HG02798 (cell line): ENCODE measurements around the gene TLK1.
"Not testable (repeated sequence)": the region's sequence is repeated elsewhere in the genome, so short reads cannot be mapped to it uniquely, and the experiment has no call there.

Source experiments
- ATAC-seq: cut with Tn5 transposase; IDR thresholded peaks from one replicate; pipeline ENCODE4 v1.9.1; 2021; ENCODE audit warnings: mild to moderate bottlenecking; ENCODE audit not compliant: unreplicated experiment, poor library complexity

TLK1 gene

DNA sequence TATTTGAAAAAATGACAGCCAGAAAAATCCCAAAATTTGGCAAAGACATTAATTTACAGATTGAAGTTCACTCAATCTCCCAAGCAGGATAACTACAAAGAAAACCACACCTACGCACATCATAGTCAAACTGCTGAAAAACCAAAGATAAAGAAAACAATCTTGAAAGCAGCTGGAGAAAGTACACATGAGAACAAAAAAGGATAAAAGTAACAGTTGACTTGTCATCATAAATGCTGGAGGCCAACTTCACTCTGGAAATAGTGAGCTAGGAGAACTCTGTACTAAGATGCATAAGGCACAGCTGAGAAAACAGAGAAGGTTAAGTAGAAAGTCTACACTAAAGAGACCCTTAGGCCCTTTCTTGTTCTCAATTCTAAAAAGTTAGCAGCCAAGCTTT, 73.1 kb downstream of the TLK1 start:
- ATAC-seq = no peak

DNA sequence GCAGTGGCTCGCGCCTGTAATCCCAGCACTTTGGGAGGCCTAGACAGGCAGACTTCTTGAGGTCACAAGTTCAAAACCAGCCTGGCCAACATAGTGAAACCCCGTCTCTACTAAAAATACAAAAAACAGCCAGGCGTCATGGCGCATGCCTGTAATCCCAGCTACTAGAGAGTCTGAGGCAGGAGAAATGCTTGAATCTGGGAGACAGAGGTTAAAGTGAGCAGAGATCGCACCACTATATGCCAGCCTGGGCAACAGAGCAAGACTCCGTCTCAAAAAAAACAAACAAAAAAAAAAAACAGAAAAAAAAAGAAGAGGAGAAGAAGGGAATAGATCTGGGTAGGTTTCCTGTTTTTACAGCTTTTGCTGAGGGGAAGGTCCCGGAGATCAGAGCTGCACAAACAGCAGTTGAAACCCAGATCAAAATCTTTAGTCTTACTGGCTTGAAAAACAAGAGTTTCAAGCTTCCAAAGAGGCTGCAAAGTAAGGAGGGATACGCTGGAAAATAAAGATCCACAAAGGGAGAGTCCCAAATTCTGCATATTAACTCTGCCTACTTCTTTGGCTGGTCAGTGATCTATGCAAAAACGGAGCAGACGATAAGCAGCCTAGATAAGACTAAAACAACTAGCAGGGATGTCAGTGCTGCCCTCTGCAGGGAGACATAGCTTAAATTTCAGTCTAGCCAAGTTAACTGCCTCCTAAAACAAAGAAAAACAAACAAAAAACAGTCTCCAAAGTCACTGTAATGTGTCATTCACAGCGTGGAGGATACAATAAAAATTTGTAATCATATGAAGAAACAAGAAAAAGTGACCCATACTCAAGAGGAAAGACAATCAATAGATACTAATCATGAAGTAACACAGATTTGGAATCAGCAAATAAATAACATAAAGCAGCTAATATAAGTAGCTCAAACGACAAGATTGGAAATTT, 74.1 kb downstream of the TLK1 start:
- ATAC-seq = no peak

DNA sequence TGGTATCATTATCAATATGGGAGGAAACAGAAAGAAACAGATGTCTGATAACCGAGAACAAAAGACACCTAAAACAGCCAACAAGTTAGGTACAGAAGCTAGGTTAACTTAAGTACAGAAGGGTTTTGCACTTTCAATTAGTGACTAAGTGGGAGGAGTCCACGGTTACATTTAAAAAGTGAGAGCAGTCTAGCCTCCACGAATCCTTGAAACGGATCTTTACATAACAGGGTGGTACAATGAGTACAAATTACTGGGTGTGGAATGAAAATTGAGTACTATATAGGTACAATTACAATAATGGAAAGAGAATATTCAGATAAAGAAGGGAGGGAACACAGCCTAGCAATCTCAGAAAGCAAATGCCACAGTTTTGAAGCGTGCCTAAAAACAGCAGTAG, 76.6 kb downstream of the TLK1 start:
- no peak for ATAC-seq

DNA sequence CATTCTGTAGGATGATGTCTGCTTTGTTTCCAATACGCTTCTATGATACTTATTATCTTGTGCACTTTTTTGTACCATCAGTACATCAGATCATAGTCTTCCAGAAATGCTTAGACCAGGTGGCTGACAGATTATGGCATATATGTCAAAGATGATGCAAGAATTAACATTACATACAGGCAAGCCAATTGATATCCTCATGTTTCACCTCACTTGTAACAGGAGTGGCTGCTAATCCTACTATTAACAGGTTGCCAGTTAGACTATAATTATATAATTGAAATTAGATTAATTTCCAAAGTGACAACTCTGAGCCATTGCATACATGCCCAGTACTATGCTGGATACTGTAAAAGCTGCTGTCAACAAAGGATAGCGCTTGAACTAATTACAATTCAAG, 77.2 kb downstream of the TLK1 start:
- no peak for ATAC-seq

DNA sequence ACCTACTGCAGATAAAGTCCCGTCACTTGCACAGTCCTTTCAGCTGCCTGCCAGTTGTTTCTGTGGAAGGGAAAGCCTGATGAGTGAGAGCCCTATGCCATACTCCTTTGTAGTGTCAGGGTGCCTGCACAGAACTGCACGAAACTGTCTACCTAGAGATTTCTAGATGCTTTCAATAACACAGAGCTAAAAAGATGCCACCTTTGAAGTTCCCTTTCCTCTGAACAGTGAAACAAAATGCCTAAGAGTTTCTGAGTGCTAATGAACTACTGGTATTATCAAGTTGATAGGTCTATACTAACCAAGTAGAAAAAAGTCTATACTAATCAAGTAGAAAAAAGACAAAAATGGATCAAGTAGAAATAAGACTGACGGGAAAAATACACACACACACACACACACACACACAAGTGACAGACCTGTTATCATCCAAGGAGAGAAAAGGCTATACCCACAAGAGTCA, 79.0 kb downstream of the TLK1 start:
- no peak for ATAC-seq

DNA sequence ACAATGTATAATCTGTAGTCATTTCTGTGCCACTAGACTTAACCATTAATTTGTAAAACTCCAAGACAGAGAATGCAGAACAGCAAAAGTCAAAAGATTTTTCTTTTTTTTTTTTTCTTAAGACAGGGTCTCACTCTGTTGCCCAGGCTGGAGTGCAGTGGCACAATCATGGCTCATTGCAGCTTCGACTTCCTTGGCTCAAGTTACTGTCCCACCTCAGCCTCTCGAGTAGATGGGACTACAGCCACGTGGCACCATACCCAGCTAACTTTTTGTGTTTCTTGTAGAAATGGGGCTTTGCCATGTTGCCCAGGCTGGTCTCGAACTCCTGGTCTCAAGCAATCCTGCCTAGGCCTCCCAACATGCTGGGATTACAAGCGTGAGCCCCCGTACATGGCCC, 80.1 kb downstream of the TLK1 start:
- ATAC-seq = no peak

DNA sequence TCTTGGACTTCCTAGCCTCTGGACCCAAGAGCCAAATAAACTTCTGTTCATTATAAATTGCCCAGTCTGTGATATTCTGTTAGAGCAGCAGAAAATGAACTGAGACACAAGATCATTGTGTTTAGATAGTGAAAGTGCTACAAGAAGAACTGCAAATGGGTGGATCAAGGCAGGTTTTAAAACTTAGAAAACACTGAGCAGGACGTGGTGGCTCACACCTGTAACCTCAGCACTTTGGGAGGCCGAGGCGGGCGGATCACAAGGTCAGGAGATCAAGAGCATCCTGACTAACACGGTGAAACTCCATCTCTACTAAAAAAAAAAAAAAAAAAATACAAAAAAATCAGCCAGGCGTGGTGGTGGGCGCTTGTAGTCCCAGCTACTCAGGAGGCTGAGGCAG, 84.3 kb downstream of the TLK1 start:
- ATAC-seq = not testable (repeated sequence)

DNA sequence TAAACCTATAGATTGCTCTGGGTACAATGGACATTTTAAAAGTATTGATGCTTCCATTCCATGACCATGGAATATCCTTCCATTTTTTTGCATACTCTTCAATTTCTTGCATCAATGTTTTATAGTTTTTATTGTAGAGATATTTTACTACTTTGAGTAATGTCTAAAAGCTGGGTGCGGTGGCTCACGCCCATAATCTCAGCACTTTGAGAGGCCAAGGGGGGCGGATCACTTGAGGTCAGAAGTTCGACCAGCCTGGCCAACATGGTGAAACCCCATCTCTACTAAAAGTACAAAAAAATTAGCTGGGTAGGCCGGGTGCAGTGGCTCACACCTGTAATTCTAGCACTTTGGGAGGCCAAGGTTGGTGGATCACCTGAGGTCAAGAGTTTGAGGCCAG, 88.5 kb downstream of the TLK1 start:
- no peak for ATAC-seq

DNA sequence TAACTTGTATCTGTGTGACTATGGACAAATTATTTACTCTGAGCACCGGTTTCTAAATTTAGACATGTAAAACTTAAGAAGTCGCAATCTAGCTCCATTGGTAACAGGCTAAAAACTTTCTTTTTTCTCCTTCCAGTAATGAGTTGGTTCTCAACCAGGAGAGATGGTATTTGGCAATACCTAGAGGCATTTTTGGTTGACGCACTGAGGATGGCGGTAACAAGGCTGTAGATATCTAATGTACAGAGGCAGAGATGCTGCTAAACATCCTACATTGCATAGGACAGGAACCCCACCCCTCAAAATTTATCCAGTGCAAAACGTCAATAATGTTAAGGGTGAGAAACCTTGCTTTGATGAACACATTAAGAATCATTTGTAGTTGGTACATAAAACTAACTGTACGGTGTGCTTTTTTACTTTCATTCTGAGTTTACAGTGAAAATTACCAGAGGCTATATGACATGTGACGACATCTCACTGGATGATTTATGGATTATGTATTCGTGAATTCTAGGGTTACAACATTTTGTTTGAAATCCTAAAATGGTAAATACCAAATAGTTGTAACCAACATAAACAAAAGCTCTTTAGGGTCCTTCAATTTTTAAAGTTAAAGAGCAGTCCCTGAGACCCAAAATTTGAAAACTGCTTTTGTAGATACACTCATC, 91.3 kb downstream of the TLK1 start:
- no peak for ATAC-seq

DNA sequence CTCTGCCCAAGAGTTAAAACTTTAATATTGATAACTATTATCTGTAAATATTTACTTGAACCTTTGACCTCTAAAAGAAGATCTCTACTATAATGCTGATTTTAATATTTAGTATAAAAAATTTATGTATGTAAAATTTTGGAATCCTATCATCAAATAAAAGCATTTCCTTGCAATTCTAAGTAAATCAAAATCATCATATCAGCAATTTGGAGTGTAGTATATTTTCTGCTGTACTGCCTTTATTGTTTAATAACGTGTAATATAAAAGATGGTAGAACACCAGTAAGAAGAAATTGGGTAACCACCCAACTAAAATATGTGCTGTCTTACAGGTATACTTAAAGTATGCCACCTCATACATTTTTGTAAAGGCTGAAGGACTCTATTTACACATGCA, 94.6 kb downstream of the TLK1 start:
- ATAC-seq = no peak

DNA sequence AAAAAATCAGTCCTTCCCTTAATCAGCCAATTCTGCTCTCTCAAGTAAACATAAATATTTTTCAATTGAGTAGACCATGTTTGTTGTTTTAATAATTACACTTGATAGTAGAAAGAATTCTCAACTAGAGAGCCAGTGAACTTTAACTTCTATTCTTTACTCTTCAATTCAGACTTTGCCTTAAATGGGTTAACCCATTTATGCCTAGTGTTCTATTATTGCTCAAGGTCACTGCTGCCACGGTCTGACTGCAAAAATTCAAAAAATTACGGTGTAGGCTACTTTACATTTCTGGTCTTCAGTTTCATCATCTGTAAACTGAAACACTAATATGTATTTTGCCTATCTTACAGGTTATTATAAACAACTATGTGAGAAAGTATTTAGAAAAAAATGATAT, 103.1 kb downstream of the TLK1 start:
- ATAC-seq = no peak

DNA sequence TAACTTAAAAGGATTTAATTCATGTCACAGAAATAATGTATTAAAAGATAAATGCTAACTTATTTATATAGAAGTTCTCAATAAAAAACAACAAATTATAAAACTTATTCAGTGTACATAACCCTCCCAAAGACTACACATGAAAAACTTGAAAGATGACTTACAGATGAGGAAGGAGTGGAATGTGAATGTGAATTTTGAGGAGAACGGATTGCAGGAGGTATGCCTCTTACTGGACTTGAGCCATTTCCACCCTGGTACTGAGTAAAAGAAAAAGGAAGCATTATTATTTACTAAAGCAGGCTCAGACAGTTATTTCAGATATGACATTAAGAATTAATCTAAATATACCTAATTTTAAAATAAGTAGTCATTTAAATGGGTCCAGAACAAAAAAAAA, 104.4 kb downstream of the TLK1 start:
- no peak for ATAC-seq

DNA sequence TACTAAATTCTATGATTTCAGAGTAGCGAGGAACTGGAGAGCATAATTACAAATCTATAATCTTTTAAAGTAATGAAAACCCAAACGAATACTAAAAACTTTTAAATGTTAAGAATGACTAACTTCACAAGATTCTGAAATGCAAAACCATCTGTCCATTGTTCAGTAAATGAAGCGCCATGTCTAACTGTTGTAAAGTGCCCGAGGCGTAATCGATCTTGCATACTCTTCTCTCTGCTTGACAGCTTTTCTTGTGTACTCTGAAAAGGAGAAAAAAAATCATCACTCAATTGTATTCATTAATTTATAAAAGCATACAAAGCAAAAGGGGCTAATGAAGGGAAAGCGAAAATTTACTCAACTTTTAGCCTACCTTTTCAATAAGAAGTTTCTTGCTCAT, 111.0 kb downstream of the TLK1 start:
- no peak for ATAC-seq

DNA sequence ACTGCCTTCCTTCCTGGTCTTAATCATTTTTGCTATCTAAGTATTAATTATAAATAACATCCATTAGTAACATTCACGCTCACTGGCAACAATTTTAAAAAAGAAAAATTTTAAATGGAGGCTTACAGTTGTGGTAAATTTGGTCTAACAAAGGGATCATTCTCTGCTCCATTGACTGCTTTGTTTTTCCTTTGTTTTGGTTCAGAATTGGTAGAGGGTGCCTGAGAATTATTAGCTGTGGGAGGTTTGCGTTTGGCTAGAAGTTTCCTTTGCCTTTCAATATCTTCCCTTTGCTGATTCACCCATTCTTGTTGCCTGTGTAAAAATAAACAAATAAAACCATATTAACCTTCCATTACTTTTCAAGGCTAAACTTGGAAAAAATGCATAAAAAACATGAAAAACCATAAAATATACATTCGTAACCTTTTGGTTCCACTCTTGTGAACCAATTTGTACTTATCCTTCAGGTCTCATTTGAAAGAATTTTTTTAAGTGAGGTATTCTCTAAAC, 114.6 kb downstream of the TLK1 start:
- ATAC-seq = no peak

DNA sequence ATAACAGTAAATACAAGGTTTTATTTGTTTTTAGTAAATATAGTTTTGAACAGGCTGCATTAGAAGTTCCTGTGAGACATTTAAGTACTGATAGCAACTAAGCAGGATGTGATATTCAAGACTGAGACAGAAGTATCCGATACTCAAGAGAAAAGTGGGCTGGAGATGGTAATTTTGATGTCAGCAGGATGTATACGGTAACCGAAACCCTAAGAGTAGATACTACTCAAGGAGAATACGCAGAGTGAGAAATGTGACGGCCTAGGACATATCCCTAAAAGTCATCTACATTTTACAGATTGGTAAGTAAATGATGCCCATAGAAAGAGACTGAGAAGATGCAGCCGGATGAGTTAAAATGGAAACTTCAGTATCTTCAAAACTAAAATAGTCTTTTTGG, 116.3 kb downstream of the TLK1 start:
- ATAC-seq = no peak

DNA sequence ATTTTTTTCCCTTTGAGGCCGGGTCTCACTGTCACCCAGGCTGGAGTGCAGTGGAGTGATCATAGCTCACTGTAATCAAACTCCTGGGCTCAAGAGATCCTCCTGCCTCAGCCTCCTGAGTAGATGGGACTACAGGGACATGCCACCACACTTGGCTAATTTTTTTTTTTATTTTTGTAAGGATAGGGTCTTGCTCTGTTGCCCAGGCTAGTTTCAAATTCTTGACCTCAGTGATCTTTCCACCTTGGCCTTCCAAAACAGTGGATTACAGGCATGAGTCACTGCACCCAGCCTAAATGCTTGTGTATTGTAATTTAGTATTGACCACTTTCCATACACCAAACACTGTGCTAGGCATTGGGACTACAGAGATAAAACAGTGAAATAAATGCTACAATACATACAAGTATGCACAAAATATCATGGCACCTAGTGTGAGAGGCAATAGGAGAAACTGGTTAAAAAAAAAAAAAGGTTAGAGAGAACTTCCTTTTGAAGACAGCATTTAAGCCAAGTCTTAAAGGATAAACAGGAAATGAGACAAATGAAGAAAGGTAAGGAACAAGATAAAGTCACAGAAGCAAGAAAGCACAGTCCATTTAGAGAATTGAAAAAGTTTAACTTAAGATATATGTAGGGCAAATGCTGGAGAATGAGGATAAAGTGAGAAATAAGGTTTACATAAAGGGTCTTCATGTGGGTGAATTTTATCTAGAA, 118.3 kb downstream of the TLK1 start:
- ATAC-seq = no peak

DNA sequence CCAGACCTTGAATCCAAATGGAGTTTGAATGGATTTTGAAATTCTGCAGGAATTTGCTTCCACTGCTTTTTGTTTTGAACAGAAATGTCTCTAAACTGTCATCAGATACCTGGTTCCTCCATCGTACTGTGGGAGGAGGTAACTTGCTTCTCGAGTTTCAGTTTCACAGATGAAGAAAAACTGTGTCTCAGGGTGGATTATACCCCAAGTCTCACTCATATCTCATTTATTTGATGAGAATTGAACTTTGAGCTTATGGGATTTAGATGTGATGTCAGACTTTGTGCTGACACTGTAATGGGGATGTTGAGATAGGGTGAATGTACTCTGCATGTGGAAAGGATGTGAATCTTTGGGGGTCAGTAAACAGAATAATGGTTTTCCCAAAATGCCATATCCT, 124.2 kb downstream of the TLK1 start:
- no peak for ATAC-seq

DNA sequence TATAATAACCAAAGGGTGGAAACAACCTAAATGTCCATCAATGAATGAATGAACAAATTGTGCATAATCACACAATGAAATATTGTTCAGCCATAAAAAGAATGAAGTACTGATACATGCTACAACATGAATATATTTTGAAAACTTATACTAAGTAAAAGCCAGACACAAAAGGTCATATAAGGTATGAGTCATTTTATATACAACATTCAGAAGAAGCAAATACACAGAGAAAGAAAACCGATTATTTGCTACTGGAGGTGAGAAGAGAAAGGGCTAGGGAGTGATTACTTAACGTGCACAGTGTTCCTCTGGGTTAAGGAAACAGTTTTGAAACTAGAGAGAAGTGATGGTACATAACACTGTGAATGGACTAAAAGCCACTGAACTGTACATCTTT, 126.4 kb downstream of the TLK1 start:
- no peak for ATAC-seq

DNA sequence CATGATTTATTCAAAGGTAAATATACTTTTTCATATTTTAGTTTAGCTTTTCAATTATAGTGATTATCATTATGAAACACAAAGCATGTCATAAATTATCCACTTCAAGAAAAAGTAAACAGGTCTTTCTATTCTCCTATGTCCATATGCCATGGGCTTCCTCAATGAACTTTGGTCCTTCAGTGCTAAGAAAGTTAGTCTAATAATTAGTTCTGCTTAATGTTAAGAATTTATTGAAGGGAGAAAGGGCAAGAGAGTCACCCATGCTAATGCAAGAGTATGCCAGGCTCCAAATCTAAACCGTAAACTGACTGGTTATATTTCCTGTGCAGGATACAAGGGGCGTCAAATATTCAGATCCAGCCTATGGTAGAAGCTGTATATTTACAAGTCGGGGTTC, 135.5 kb downstream of the TLK1 start:
- no peak for ATAC-seq

DNA sequence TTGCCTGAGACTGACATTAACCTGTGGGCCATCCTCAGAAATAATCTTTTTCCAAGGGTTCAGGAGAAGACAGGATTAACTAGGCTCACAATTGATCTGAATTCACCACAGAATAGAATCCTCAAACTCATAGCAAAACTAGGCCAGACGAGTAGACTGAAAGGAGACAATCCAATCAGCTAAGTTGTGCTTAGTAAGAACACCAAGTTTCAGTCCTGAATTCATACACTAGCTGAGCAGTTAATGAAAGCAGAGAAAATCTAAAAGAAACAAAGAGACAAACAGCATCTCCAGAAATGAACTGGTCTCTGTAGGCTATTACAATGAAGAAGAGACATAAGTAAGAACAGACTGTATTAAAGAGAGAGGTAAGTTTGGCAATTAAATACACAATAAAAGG, 142.2 kb downstream of the TLK1 start:
- peak; percentile 75 for ATAC-seq

DNA sequence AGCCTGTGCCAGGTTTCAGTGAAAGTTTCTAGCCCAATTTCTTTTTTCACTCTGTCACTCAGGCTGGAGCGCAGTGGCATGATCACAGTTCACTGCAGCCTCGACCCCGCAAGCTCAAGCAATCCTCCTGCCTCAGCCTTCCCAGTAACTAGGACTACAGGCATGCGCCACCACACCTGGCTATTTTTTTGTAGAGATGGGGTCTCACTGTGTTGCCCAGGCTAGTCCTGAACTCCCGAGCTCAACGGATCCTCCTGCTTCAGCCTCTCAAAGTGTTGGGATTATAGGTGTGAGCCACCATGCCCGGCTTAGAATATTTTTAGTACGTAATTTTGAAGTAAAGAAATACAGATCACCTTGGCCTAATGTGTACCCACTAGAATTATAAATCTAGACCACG, 144.6 kb downstream of the TLK1 start:
- ATAC-seq = no peak
